NCI-H446 treated with DMSO at 0.1 percent for 48 hours (cell line): ENCODE results near the gene GJA4.

Experiments
- DNase-seq: peaks from one replicate; lab custom pipeline; 2025; lab: John Stamatoyannopoulos, UW

Gene GJA4

DNA sequence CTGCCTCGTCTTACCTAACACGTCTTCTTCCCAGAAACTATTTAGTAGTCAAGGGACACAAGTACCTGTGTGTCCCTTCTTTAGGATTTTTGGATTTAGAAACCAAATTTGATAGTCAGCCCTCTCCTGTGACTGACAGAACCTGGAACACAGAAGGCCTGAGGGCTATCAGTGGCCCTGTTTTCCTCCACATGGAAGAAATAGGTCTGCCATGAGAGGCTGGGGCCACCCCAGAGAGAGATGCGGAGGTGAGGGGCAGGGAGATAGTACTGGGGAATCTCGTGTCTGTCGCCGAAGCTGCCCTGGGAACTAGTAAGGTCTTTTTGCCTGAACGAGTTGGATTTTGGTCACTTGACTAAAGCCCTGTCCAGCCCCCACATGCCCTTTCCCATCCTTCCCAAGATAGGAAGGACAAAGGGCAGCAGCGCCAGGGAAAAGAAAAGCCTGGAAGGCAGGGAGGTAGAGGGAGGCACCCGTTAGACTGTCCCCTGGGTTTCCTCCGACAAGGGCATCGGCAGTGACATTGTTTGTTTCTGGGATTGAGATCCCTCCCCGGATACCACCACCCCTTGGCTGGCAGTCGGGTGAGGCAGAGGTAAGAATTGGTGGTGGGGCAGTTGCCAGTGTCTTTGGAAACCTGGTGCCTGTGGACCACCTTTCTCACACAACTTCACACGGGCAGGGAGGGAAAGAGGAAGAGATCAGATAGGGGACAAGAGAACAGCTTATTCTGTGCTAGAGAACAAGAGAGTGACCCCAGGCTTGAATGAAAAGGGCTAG is 46.9 kb downstream of the GJA4 start:
- no peak for DNase-seq

DNA sequence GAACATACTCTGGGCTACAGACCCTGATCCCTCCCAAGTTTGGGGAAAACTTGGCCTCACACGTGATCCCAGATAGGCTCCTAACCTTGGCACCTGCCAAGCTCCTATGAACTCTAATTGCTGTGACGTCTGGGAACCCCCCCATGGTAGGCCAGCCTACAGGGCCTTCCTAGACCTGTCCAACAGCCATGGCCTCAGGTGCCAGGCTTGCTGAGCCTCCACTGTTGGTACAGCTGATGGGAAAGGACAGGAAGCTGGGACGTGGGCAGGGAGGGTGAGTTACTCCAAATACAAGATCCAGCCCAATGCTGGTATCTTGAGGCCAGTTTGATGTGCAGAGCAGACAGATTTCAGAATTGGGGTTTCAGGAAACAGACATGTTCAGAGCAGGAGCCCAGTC is 47.6 kb downstream of the GJA4 start:
- no peak for DNase-seq

GRCh38 chr1:34842073-34842472 is 49.3 kb downstream of the GJA4 start:
- DNase-seq, result no peak

- DNase-seq, result no peak
Observed at GRCh38 chr1:34842952-34843371, 50.2 kb downstream of the GJA4 start.

DNA sequence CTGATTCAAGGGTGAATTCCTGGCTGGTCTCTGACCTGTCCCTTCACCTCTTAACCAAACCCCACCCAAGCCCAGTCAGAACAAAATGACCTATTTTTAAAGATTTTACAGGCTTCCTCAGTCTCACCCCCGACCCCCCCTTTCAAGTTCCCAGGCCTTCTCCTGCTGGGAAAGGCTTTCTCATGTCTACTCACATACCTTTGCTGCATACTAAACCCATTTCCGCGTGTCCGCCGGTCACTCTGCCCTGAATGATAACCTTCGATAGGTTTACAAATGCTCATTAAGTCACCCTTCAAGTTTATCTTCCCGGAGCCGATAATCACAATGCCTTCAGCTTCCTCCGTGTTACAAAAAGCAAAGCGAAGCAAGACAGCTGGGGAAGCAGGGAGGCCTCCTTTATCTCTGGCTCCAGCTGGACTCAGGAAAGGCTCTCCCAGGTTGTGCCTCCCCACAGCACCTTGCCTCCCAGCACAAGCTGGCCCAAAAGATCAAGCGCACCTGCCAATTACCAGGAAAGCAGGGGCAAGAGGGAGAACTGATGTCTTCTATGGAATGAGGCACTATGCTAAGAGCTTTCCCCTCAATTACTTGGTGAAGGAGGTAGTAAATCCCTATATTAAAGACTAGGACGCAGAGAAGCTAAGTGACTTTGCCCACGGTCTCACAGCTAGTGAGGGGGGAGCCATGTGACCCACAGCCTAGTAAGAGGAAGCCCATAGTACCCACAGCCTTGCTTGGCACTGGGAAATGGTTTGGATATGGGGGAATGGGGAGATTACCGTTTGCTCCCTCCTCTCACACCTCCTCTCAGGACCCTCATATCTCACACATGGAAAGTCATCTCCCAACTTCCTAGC is 50.8 kb downstream of the GJA4 start:
- no peak for DNase-seq

GRCh38 chr1:34844252-34844634 is 51.4 kb downstream of the GJA4 start:
- no peak for DNase-seq
